Activated CD8-positive, alpha-beta memory T cell treated with anti-CD3 and anti-CD28 coated beads, Interleukin-2, amount 10 ng/mL, durations not matched to agents 7 days and 5 days (primary cell): ENCODE measurements around the gene VAMP7. TPM values are rescaled to one million over a fixed set of nuclear protein-coding genes. Genes with fewer than 3 reads are reported as not detected.
"Not testable (repeated sequence)": the region's sequence is repeated elsewhere in the genome, so short reads cannot be mapped to it uniquely, and the experiment has no call there.

Experiments
- ATAC-seq: fragments of 150-1000 bp; cut with Tn5 transposase; one replicate; pipeline ENCODE4 v1.10.0; 2021; ENCODE audit warnings: moderate library complexity
- CTCF ChIA-PET: fragments of 350-600 bp; sonication (Branson Sonifier 250); formaldehyde crosslinking; loops from one replicate; lab custom pipeline; 2021; ENCODE audit warnings: antibody characterized with exemption; lab: Charles Lee
- DNase-seq: peaks from one replicate; pipeline ENCODE4 v3.0.0-alpha.2; 2020
- H3K27ac Mint-ChIP-seq: one replicate; pipeline ENCODE4 v1.8.0; 2021; ENCODE audit warnings: mild to moderate bottlenecking, mixed read lengths
- H3K27me3 Mint-ChIP-seq: one replicate; pipeline ENCODE4 v1.8.0; 2021; ENCODE audit warnings: mixed read lengths
- H3K36me3 Mint-ChIP-seq: one replicate; pipeline ENCODE4 v1.8.0; 2021; ENCODE audit warnings: mild to moderate bottlenecking, mixed read lengths
- H3K4me1 Mint-ChIP-seq: one replicate; pipeline ENCODE4 v1.8.0; 2021; ENCODE audit warnings: mixed read lengths
- H3K4me3 Mint-ChIP-seq: one replicate; pipeline ENCODE4 v1.8.0; 2021; ENCODE audit warnings: mild to moderate bottlenecking, moderate library complexity, mixed read lengths
- H3K9me3 Mint-ChIP-seq: one replicate; pipeline ENCODE4 v1.8.0; 2022; ENCODE audit warnings: low read depth, mixed read lengths
- total RNA-seq, 2 experiments: library from RNA; stranded (reverse); gene quantifications; one replicate each; pipeline ENCODE4 v1.2.3, GENCODE V29; 2021

The VAMP7 gene
- 10 to 100 TPM; 32.6 to 36.6 TPM for total RNA-seq

- H3K36me3 Mint-ChIP-seq, result peaks cover 9% of the 10 kb centered on the region
- H3K4me3 Mint-ChIP-seq, result peak within 1 kb of the TSS; percentile 88
- peaks cover 21% of the 10 kb centered on the region for H3K4me1 Mint-ChIP-seq
- DNase-seq, result peak; percentile 91
- peak within 1 kb of the TSS; percentile 86 for H3K27ac Mint-ChIP-seq
- CTCF ChIA-PET, result no interaction called here
- ATAC-seq, result peak; percentile 99
- peaks cover 5% of the 10 kb centered on the region for H3K27me3 Mint-ChIP-seq
- H3K9me3 Mint-ChIP-seq, result peaks cover 7% of the 10 kb centered on the region
Observed at GRCh38 chrX:155881158-155881993, at the start of gene VAMP7. Gene VAMP7 (plus strand): TSS chrX:155881345. CDS start chrX:155889467, 8,122 bp downstream.

- CTCF ChIA-PET, result no interaction called here
- DNase-seq (no peak), ATAC-seq (no peak)
- Mint-ChIP-seq H3K4me1 (no peaks in the 10 kb centered on the region), H3K4me3 (no peak overlapping the region), H3K27ac (no peak overlapping the region), H3K27me3 (peaks cover 4% of the 10 kb centered on the region), H3K36me3 (no peaks in the 10 kb centered on the region), H3K9me3 (peaks cover 9% of the 10 kb centered on the region)
Observed at GRCh38 chrX:155841232-155841631, 39.9 kb upstream of the VAMP7 start.

GRCh38 chrX:155851786-155852185 lies 29.4 kb upstream of the VAMP7 start:
- CTCF ChIA-PET, H3K4me3 Mint-ChIP-seq, H3K4me1 Mint-ChIP-seq, H3K36me3 Mint-ChIP-seq, H3K9me3 Mint-ChIP-seq, H3K27me3 Mint-ChIP-seq, H3K27ac Mint-ChIP-seq, ATAC-seq, DNase-seq: not testable (repeated sequence)

- no peaks in the 10 kb centered on the region for H3K36me3 Mint-ChIP-seq
- no peak overlapping the region for H3K4me3 Mint-ChIP-seq
- no peak for ATAC-seq
- H3K27ac Mint-ChIP-seq, result no peak overlapping the region
- peaks cover 10% of the 10 kb centered on the region for H3K27me3 Mint-ChIP-seq
- H3K4me1 Mint-ChIP-seq, result no peaks in the 10 kb centered on the region
- CTCF ChIA-PET, result no interaction called here
- H3K9me3 Mint-ChIP-seq, result no peaks in the 10 kb centered on the region
- no peak for DNase-seq
Observed at GRCh38 chrX:155857561-155857960, 23.6 kb upstream of the VAMP7 start.

GRCh38 chrX:155864655-155865054 lies 16.5 kb upstream of the VAMP7 start:
- H3K4me3 Mint-ChIP-seq, result no peak overlapping the region
- peaks cover 9% of the 10 kb centered on the region for H3K27me3 Mint-ChIP-seq
- H3K27ac Mint-ChIP-seq, result no peak overlapping the region
- peaks cover 9% of the 10 kb centered on the region for H3K9me3 Mint-ChIP-seq
- H3K4me1 Mint-ChIP-seq, result no peaks in the 10 kb centered on the region
- H3K36me3 Mint-ChIP-seq, result no peaks in the 10 kb centered on the region
- DNase-seq (no peak), ATAC-seq (no peak)
- CTCF ChIA-PET, result no interaction called here

- Mint-ChIP-seq H3K4me1 (no peaks in the 10 kb centered on the region), H3K27ac (no peak overlapping the region), H3K36me3 (no peaks in the 10 kb centered on the region), H3K27me3 (peaks cover 9% of the 10 kb centered on the region), H3K4me3 (no peak overlapping the region), H3K9me3 (peaks cover 9% of the 10 kb centered on the region)
- no peak for DNase-seq
- CTCF ChIA-PET, result no interaction called here
- no peak for ATAC-seq
Observed at GRCh38 chrX:155865193-155865592, 16.0 kb upstream of the VAMP7 start.

GRCh38 chrX:155867821-155868220 lies 13.3 kb upstream of the VAMP7 start:
- peaks cover 5% of the 10 kb centered on the region for H3K27me3 Mint-ChIP-seq
- no peaks in the 10 kb centered on the region for H3K4me1 Mint-ChIP-seq
- no peak overlapping the region for H3K27ac Mint-ChIP-seq
- no peak overlapping the region for H3K4me3 Mint-ChIP-seq
- peaks cover 9% of the 10 kb centered on the region for H3K9me3 Mint-ChIP-seq
- CTCF ChIA-PET, result no interaction called here
- DNase-seq (no peak), ATAC-seq (no peak)
- no peaks in the 10 kb centered on the region for H3K36me3 Mint-ChIP-seq

GRCh38 chrX:155870958-155871357 lies 10.2 kb upstream of the VAMP7 start:
- DNase-seq (no peak), ATAC-seq (no peak)
- H3K4me1 Mint-ChIP-seq, result peaks cover 2% of the 10 kb centered on the region
- H3K36me3 Mint-ChIP-seq, result no peaks in the 10 kb centered on the region
- peaks cover 14% of the 10 kb centered on the region for H3K9me3 Mint-ChIP-seq
- no peak overlapping the region for H3K4me3 Mint-ChIP-seq
- H3K27me3 Mint-ChIP-seq, result peaks cover 6% of the 10 kb centered on the region
- CTCF ChIA-PET, result no interaction called here
- H3K27ac Mint-ChIP-seq, result no peak overlapping the region

- H3K9me3 Mint-ChIP-seq, result peaks cover 14% of the 10 kb centered on the region
- H3K27me3 Mint-ChIP-seq, result peaks cover 9% of the 10 kb centered on the region
- no peak for DNase-seq
- no peak overlapping the region for H3K27ac Mint-ChIP-seq
- CTCF ChIA-PET, result no interaction called here
- no peak overlapping the region for H3K4me3 Mint-ChIP-seq
- H3K36me3 Mint-ChIP-seq, result no peaks in the 10 kb centered on the region
- peaks cover 2% of the 10 kb centered on the region for H3K4me1 Mint-ChIP-seq
- no peak for ATAC-seq
Observed at GRCh38 chrX:155871934-155872333, 9.2 kb upstream of the VAMP7 start.

- Mint-ChIP-seq H3K27me3 (peaks cover 11% of the 10 kb centered on the region), H3K4me3 (no peak overlapping the region), H3K36me3 (no peaks in the 10 kb centered on the region), H3K9me3 (peaks cover 10% of the 10 kb centered on the region), H3K4me1 (peaks cover 2% of the 10 kb centered on the region), H3K27ac (no peak overlapping the region)
- DNase-seq (no peak), ATAC-seq (no peak)
- CTCF ChIA-PET, result no interaction called here
Observed at GRCh38 chrX:155873188-155873587, 8.0 kb upstream of the VAMP7 start.

GRCh38 chrX:155874571-155875244 lies 6.4 kb upstream of the VAMP7 start:
- peaks cover 6% of the 10 kb centered on the region for H3K9me3 Mint-ChIP-seq
- no peak overlapping the region for H3K4me3 Mint-ChIP-seq
- H3K27ac Mint-ChIP-seq, result no peak overlapping the region
- CTCF ChIA-PET, result no interaction called here
- H3K36me3 Mint-ChIP-seq, result no peaks in the 10 kb centered on the region
- DNase-seq (no peak), ATAC-seq (no peak)
- H3K4me1 Mint-ChIP-seq, result peaks cover 2% of the 10 kb centered on the region
- peaks cover 11% of the 10 kb centered on the region for H3K27me3 Mint-ChIP-seq

- Mint-ChIP-seq H3K4me1 (peaks cover 5% of the 10 kb centered on the region), H3K27ac (no peak overlapping the region), H3K27me3 (peaks cover 11% of the 10 kb centered on the region), H3K9me3 (peaks cover 9% of the 10 kb centered on the region), H3K4me3 (no peak overlapping the region), H3K36me3 (no peaks in the 10 kb centered on the region)
- ATAC-seq (no peak), DNase-seq (no peak)
- CTCF ChIA-PET, result no interaction called here
Observed at GRCh38 chrX:155876704-155877103, 4.4 kb upstream of the VAMP7 start.

GRCh38 chrX:155877288-155877687 lies 3.9 kb upstream of the VAMP7 start:
- Mint-ChIP-seq H3K4me3 (no peak overlapping the region), H3K4me1 (peaks cover 10% of the 10 kb centered on the region), H3K36me3 (no peaks in the 10 kb centered on the region), H3K9me3 (peaks cover 9% of the 10 kb centered on the region), H3K27me3 (peaks cover 11% of the 10 kb centered on the region), H3K27ac (no peak overlapping the region)
- ATAC-seq, result no peak
- DNase-seq, result no peak
- CTCF ChIA-PET, result no interaction called here

GRCh38 chrX:155880586-155881157 lies 473 bp upstream of the VAMP7 start:
- DNase-seq (no peak), ATAC-seq (peak; percentile 4)
- Mint-ChIP-seq H3K36me3 (peaks cover 5% of the 10 kb centered on the region), H3K9me3 (peaks cover 7% of the 10 kb centered on the region), H3K4me1 (peaks cover 21% of the 10 kb centered on the region), H3K27me3 (peaks cover 5% of the 10 kb centered on the region), H3K27ac (peak overlapping the region; percentile 86), H3K4me3 (peak overlapping the region; percentile 88)
- CTCF ChIA-PET, result no interaction called here
